Measurements from ENCODE around the gene LRRC30.

The LRRC30 gene

DNA sequence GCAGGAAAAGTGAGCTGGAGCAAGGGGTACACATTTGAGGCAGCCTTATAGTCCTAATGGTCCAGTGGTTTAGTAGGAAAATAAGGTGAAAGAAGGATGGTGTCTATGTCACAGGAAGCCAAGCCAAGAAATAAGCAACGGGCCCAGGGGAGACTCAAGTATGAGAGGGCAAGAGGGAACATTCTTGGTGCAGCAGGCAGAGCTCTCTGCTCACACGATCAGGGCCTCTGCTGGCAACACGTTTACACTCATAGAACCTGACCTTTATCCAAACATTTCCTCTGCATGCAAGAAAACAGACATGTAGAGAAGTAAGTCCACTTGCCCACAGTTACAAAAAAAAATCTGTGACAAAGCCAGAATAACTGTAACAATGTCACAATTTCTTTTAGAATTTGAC lies 32.6 kb upstream of the LRRC30 start:
- ATAC-seq, result no peak
- TF ChIP-seq ZFP3 (CRISPR knock-in tag; IDR thresholded peaks at IDR 0.05) (no peak), SNAI2 (CRISPR knock-in tag; IDR thresholded peaks at IDR 0.05) (no peak), BACH2 (CRISPR knock-in tag; IDR thresholded peaks at IDR 0.05; ENCODE audit: borderline replicate concordance) (no peak), GLIS3 (CRISPR knock-in tag; IDR thresholded peaks at IDR 0.05) (no peak), RARB (CRISPR knock-in tag; IDR thresholded peaks at IDR 0.05) (no peak), PPARA (CRISPR knock-in tag; IDR thresholded peaks at IDR 0.05; ENCODE audit: borderline replicate concordance) (no peak), ZC3H10 (CRISPR knock-in tag; IDR thresholded peaks at IDR 0.05) (no peak), ISL1 (CRISPR knock-in tag; IDR thresholded peaks at IDR 0.05) (no peak), OSR1 (CRISPR knock-in tag; IDR thresholded peaks at IDR 0.05) (no peak), TOX (CRISPR knock-in tag; IDR thresholded peaks at IDR 0.05; ENCODE audit: borderline replicate concordance) (no peak), ZNF8 (CRISPR knock-in tag; IDR thresholded peaks at IDR 0.05) (no peak), ESRRG (CRISPR knock-in tag; IDR thresholded peaks at IDR 0.05) (no peak), TCF4 (CRISPR knock-in tag; IDR thresholded peaks at IDR 0.05; ENCODE audit: borderline replicate concordance) (no peak)
- TF ChIP-seq, protein P1, sequence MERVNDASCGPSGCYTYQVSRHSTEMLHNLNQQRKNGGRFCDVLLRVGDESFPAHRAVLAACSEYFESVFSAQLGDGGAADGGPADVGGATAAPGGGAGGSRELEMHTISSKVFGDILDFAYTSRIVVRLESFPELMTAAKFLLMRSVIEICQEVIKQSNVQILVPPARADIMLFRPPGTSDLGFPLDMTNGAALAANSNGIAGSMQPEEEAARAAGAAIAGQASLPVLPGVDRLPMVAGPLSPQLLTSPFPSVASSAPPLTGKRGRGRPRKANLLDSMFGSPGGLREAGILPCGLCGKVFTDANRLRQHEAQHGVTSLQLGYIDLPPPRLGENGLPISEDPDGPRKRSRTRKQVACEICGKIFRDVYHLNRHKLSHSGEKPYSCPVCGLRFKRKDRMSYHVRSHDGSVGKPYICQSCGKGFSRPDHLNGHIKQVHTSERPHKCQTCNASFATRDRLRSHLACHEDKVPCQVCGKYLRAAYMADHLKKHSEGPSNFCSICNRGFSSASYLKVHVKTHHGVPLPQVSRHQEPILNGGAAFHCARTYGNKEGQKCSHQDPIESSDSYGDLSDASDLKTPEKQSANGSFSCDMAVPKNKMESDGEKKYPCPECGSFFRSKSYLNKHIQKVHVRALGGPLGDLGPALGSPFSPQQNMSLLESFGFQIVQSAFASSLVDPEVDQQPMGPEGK (CRISPR knock-in tag; IDR thresholded peaks at IDR 0.05; ENCODE audit: borderline replicate concordance), result no peak
- TF ChIP-seq, protein P2, sequence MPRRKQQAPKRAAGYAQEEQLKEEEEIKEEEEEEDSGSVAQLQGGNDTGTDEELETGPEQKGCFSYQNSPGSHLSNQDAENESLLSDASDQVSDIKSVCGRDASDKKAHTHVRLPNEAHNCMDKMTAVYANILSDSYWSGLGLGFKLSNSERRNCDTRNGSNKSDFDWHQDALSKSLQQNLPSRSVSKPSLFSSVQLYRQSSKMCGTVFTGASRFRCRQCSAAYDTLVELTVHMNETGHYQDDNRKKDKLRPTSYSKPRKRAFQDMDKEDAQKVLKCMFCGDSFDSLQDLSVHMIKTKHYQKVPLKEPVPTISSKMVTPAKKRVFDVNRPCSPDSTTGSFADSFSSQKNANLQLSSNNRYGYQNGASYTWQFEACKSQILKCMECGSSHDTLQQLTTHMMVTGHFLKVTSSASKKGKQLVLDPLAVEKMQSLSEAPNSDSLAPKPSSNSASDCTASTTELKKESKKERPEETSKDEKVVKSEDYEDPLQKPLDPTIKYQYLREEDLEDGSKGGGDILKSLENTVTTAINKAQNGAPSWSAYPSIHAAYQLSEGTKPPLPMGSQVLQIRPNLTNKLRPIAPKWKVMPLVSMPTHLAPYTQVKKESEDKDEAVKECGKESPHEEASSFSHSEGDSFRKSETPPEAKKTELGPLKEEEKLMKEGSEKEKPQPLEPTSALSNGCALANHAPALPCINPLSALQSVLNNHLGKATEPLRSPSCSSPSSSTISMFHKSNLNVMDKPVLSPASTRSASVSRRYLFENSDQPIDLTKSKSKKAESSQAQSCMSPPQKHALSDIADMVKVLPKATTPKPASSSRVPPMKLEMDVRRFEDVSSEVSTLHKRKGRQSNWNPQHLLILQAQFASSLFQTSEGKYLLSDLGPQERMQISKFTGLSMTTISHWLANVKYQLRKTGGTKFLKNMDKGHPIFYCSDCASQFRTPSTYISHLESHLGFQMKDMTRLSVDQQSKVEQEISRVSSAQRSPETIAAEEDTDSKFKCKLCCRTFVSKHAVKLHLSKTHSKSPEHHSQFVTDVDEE (CRISPR knock-in tag; IDR thresholded peaks at IDR 0.05), result no peak
- TF ChIP-seq, protein P3, sequence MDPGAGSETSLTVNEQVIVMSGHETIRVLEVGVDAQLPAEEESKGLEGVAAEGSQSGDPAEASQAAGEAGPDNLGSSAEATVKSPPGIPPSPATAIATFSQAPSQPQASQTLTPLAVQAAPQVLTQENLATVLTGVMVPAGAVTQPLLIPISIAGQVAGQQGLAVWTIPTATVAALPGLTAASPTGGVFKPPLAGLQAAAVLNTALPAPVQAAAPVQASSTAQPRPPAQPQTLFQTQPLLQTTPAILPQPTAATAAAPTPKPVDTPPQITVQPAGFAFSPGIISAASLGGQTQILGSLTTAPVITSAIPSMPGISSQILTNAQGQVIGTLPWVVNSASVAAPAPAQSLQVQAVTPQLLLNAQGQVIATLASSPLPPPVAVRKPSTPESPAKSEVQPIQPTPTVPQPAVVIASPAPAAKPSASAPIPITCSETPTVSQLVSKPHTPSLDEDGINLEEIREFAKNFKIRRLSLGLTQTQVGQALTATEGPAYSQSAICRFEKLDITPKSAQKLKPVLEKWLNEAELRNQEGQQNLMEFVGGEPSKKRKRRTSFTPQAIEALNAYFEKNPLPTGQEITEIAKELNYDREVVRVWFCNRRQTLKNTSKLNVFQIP (CRISPR knock-in tag; IDR thresholded peaks at IDR 0.05; ENCODE audit: borderline replicate concordance, low read depth), result no peak

DNA sequence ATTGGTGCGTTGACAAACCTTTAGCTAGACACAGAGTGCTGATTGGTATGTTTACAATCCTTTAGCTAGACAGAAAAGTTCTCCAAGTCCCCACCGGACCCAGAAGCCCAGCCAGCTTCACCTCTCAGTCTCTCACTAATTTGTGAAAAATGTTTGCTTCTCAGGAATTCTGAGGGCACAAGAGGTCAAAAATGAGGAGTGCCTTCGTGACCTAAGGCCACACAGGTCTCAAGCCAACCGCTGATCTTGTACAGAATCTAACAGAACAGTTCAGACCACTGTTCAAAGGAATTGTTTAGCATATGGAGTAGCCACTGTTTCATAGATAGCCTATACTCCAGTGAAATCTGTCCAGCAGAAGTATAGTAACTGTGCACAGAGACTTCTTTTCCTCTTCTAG lies 29.8 kb upstream of the LRRC30 start:
- no peak for ATAC-seq
- TF ChIP-seq PPARA (CRISPR knock-in tag; IDR thresholded peaks at IDR 0.05; ENCODE audit: borderline replicate concordance), result no peak
- no peak for TF ChIP-seq ZC3H10 (CRISPR knock-in tag; IDR thresholded peaks at IDR 0.05)
- no peak for TF ChIP-seq RARB (CRISPR knock-in tag; IDR thresholded peaks at IDR 0.05)
- TF ChIP-seq CSDC2 (CRISPR knock-in tag; IDR thresholded peaks at IDR 0.05), result no peak
- no peak for TF ChIP-seq ZNF8 (CRISPR knock-in tag; IDR thresholded peaks at IDR 0.05)
- TF ChIP-seq ZNF70 (CRISPR knock-in tag; IDR thresholded peaks at IDR 0.05), result no peak
- TF ChIP-seq ZFP30 (CRISPR knock-in tag; IDR thresholded peaks at IDR 0.05), result no peak
- TF ChIP-seq, protein P4, sequence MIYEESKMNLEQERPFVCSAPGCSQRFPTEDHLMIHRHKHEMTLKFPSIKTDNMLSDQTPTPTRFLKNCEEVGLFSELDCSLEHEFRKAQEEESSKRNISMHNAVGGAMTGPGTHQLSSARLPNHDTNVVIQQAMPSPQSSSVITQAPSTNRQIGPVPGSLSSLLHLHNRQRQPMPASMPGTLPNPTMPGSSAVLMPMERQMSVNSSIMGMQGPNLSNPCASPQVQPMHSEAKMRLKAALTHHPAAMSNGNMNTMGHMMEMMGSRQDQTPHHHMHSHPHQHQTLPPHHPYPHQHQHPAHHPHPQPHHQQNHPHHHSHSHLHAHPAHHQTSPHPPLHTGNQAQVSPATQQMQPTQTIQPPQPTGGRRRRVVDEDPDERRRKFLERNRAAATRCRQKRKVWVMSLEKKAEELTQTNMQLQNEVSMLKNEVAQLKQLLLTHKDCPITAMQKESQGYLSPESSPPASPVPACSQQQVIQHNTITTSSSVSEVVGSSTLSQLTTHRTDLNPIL (CRISPR knock-in tag; IDR thresholded peaks at IDR 0.05; ENCODE audit: low read depth), result no peak
- TF ChIP-seq TCF4 (CRISPR knock-in tag; IDR thresholded peaks at IDR 0.05; ENCODE audit: borderline replicate concordance), result no peak

DNA sequence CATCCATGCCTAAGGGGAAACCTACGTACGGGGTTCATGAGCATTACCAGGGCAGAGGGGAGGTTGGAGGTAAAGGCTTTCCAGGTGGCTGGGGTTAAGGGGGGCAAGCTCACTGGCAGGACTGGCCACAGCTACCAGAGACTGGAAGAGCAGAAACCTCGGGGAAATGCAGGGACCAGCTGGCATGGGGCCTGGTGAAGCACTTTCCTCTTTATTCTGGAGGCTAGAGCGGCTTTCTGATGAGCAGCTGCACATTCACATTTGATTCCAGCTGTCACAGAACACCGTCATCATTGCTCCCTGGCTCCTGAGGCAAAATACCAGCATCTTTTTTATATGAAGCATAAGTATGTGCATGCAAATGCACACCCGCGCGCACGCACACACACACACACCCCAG lies 28.7 kb upstream of the LRRC30 start:
- TF ChIP-seq GLIS3 (CRISPR knock-in tag; IDR thresholded peaks at IDR 0.05), result no peak
- no peak for TF ChIP-seq ZNF8 (CRISPR knock-in tag; IDR thresholded peaks at IDR 0.05)
- TF ChIP-seq TOX (CRISPR knock-in tag; IDR thresholded peaks at IDR 0.05; ENCODE audit: borderline replicate concordance), result no peak
- no peak for TF ChIP-seq ZC3H10 (CRISPR knock-in tag; IDR thresholded peaks at IDR 0.05)
- TF ChIP-seq ARNTL (CRISPR knock-in tag; IDR thresholded peaks at IDR 0.05; ENCODE audit: borderline replicate concordance, low read depth), result no peak
- TF ChIP-seq CSDC2 (CRISPR knock-in tag; IDR thresholded peaks at IDR 0.05), result no peak
- TF ChIP-seq ZNF565 (CRISPR knock-in tag; conservative IDR thresholded peaks at IDR 0.05; ENCODE audit: low read depth), result no peak
- TF ChIP-seq OSR1 (CRISPR knock-in tag; IDR thresholded peaks at IDR 0.05), result no peak
- TF ChIP-seq SNAI2 (CRISPR knock-in tag; IDR thresholded peaks at IDR 0.05), result no peak
- TF ChIP-seq ESRRG (CRISPR knock-in tag; IDR thresholded peaks at IDR 0.05), result no peak
- TF ChIP-seq, protein P3 (CRISPR knock-in tag; IDR thresholded peaks at IDR 0.05; ENCODE audit: borderline replicate concordance, low read depth), result no peak
- TF ChIP-seq, protein P2 (CRISPR knock-in tag; IDR thresholded peaks at IDR 0.05), result no peak
- TF ChIP-seq BACH2 (CRISPR knock-in tag; IDR thresholded peaks at IDR 0.05; ENCODE audit: borderline replicate concordance), result no peak
- TF ChIP-seq PPARA (CRISPR knock-in tag; IDR thresholded peaks at IDR 0.05; ENCODE audit: borderline replicate concordance), result no peak
- TF ChIP-seq RARB (CRISPR knock-in tag; IDR thresholded peaks at IDR 0.05), result no peak
- TF ChIP-seq, protein P5, sequence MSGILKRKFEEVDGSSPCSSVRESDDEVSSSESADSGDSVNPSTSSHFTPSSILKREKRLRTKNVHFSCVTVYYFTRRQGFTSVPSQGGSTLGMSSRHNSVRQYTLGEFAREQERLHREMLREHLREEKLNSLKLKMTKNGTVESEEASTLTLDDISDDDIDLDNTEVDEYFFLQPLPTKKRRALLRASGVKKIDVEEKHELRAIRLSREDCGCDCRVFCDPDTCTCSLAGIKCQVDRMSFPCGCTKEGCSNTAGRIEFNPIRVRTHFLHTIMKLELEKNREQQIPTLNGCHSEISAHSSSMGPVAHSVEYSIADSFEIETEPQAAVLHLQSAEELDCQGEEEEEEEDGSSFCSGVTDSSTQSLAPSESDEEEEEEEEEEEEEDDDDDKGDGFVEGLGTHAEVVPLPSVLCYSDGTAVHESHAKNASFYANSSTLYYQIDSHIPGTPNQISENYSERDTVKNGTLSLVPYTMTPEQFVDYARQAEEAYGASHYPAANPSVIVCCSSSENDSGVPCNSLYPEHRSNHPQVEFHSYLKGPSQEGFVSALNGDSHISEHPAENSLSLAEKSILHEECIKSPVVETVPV (CRISPR knock-in tag; IDR thresholded peaks at IDR 0.05), result no peak
- TF ChIP-seq ISL1 (CRISPR knock-in tag; IDR thresholded peaks at IDR 0.05), result no peak
- ATAC-seq, result no peak
